GM19468 (cell line): ENCODE measurements around the gene AHCY.
"Not testable (repeated sequence)": the region's sequence is repeated elsewhere in the genome, so short reads cannot be mapped to it uniquely, and the experiment has no call there.

Source experiments
- ATAC-seq: cut with Tn5 transposase; IDR thresholded peaks from one replicate; pipeline ENCODE4 v1.9.1; 2021; ENCODE audit warnings: mild to moderate bottlenecking, moderate library complexity, moderate number of reproducible peaks; ENCODE audit not compliant: unreplicated experiment; ENCODE audit errors: extremely low read depth

Gene AHCY

GRCh38 chr20:34263468-34263867, 39.7 kb downstream of the AHCY start:
- ATAC-seq = not testable (repeated sequence)

- no peak for ATAC-seq
Observed at GRCh38 chr20:34262488-34263288, 40.5 kb downstream of the AHCY start.

DNA sequence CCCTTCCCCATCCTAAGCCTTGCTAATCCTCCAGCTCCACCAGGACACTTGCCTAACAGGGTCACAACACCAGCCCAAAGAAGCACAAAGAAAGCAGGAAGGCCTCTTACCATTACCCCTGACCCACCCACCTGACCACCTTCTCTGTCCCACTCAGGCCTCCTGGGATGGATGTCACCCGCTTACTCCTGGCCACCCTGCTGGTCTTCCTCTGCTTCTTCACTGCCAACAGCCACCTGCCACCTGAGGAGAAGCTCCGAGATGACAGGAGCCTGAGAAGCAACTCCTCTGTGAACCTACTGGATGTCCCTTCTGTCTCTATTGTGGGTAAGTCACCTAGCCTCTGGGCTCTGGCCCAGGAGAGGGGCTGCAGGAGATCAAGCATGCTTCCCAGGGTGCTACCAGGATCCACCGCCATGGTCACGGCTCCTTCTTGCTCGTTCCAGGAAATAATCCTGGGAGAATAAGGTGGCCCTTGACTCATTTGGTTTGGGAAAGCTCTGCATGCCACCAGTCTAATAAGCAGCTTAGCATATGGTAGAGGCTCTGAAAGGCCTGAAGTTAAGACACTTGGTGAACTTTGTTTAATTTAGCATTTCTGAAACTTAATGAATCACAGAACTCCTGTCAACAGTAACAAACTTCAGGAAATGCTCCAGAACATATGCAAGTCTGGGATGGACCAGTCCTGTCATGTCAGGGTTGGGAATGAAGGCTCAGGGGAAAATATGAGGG, 42.8 kb downstream of the AHCY start:
- no peak for ATAC-seq

GRCh38 chr20:34256629-34257124, 46.5 kb downstream of the AHCY start:
- ATAC-seq = no peak

GRCh38 chr20:34254979-34255378, 48.2 kb downstream of the AHCY start:
- ATAC-seq = no peak

GRCh38 chr20:34252431-34253086, 50.6 kb downstream of the AHCY start:
- not testable (repeated sequence) for ATAC-seq

GRCh38 chr20:34251619-34252018, 51.5 kb downstream of the AHCY start:
- no peak for ATAC-seq

- no peak for ATAC-seq
Observed at GRCh38 chr20:34250005-34250404, 53.1 kb downstream of the AHCY start.

DNA sequence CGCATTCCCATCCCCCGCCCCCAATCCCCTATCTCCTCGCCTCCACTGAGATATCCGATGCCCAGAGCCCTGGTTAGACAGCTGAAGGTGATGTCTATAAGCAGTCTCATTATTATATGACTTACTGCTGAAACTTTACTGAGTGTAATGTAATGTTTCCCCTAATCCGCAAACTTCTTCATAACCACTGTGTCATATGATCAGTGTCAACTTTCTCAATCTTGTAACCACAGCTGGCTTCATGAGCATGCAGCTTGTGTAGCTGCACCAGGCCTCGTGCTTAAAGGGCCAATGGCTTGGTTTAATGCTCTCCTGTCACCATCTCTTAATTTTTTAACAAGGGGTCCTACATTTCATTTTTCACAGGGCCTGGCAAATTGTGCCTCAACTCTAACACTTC, 53.9 kb downstream of the AHCY start:
- no peak for ATAC-seq

DNA sequence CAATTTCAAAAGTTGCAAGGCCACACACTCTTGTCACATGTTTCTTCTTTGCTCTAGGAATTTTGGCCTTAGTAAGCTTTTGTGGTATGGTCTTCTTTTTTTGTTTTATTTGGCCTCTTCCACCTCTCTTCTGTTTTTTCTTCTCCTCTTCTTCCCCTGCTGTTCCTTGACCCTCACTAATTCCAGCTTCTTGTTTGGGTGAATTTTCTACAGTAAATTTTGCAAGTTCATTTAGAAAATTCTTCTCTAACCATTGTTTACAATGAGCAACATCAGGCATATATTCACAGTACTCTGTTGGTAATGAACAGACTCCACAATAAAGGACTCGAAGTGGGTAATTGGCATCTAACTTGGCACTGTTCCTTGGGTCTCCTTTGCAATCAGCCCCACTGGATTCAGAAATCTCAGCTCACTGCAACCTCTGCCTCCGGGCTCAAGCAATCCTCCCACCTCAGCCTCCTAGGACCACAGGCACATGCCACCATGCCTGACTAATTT, 57.0 kb downstream of the AHCY start:
- ATAC-seq = no peak

DNA sequence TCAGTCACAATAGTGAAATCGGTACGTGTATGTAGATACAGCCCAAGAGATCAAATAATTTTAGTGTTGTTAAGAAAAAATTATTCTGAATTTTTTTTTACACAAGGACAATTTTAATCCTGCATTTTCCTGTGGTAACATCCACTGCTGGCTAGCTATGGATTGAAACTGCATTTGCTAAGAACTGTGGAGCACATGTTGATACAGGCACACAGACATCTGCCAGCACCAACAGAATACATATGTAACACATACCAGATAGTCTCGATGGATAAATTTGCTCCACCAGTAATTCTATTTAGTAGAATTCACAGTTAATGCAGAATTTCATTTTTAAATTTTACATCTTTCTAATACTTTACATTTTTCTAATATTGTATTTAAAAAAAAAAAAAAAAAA, 59.8 kb downstream of the AHCY start:
- ATAC-seq = no peak

- no peak for ATAC-seq
Observed at GRCh38 chr20:34242879-34243278, 60.3 kb downstream of the AHCY start.

GRCh38 chr20:34242015-34242414, 61.1 kb downstream of the AHCY start:
- not testable (repeated sequence) for ATAC-seq

DNA sequence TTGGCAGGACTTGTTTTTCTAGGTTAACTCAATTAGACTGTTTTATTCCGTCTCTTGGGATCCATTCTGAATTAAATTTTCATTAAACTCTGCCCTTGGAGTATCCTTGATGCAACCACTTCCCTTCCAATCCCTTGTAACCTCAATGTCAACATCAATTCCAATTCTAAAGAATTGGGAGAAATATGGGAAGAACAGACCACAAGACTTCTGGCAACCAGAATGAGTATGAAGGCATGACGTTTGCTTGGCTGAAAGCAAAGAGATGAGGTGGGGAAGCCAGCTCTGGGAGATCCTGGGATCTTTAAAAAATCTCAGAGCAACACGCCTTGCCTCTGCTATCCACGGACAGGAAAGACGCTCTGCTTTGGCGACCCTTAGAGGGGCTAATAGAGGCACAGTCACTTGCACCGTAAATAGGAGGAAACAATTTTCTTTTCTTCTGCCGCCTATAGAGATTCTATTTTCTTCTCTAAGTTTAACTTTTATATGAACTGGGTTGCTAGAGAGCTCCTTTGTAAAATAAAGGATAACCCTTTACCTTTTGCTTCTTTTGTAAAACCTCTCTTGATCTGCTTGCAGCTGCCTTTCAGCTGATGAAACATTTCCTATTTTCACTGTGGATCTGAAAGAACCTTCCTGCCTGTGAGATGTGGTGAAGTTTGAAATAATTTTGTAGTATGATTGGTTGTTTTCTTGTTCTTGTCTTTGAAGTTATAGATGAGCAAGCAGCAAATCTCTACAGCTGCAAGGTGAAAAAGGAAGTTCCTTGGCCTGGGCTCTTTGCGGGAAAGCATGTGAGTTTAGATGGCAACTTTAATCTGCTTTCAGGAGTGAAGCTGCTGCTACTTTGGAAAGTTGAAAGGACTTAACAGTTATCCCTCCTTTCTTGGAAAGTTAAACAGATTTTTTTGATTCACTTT, 62.2 kb downstream of the AHCY start, which contains the start of gene ASIP:
TSS of gene ASIP (plus strand) at position 731 of the 923 bp plus-strand sequence. CDS start 18,952 bp downstream, outside the sequence.
- ATAC-seq = no peak

GRCh38 chr20:34240121-34240520, 63.0 kb downstream of the AHCY start:
- no peak for ATAC-seq

- no peak for ATAC-seq
Observed at GRCh38 chr20:34237942-34238341, 65.2 kb downstream of the AHCY start.

DNA sequence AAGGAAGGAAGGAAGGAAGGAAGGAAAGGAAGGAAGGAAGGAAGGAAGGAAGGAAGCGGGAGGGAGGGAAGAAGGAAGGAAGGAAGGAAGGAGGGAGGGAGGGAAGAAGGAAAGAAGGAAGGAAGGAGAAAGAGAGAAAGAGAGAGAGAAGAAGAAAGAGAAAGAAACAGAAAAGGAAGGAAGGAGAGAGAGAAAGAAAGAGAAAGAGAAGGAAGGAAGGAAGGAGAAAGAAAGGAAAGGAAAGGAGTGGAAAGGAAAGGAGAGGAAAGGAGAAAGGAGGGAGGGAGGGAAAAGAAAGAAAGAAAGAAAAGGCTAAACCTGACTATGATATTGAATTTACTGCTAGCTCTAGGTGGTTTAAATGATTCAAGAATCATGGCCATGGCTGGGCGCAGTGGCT, 67.3 kb downstream of the AHCY start:
- no peak for ATAC-seq

GRCh38 chr20:34233687-34234086, 69.5 kb downstream of the AHCY start:
- no peak for ATAC-seq

DNA sequence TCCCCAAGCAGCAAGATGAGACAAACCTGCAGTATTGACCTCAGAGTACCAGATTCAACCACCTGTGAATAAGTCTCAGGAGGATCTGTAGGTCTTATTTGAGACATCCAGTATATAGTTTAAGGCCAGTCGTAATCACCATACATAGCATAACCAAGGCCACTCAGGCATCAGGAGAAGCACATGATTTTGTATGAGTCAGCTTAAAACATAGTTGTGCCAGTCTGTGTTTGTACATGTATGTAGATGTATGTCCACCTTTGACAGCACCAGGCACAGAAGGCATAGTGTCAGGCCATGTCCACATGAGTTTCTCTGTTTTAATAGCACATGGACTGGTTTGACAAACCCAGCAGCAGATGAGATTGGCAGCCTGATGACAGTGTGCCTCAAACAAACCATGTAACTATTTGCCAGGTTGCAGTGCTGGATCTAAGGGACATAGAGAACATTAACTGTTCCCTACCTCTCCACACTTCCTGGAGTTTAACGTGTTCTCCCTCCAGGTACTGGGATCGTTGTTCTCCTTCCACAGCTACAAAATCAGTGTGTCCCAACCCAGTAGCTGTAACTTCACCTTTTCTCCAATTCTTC, 70.6 kb downstream of the AHCY start:
- ATAC-seq = no peak
